GM12892 (cell line): ENCODE results near the gene OR4K17. TPM values are rescaled to one million over a fixed set of nuclear protein-coding genes. Genes with fewer than 3 reads are reported as not detected.
"Not testable (repeated sequence)": the region's sequence is repeated elsewhere in the genome, so short reads cannot be mapped to it uniquely, and the experiment has no call there.

Source experiments
- DNase-seq: peaks from one replicate; pipeline ENCODE4 v3.0.0; 2011; ENCODE audit not compliant: insufficient read length
- FAIRE-seq: peaks from 2 replicates; lab custom pipeline; 2011; peaks lifted over from hg19 to GRCh38; lab: Jason Lieb, UNC
- POLR2A ChIP-seq: IDR thresholded peaks from 2 replicates; pipeline ENCODE4 v1.6.1; 2011; ENCODE audit warnings: low read depth, low read length, control low read depth
- POLR2AphosphoS5 ChIP-seq: IDR thresholded peaks from 2 replicates; pipeline ENCODE4 v1.6.1; 2011; ENCODE audit warnings: low read depth, low read length, control low read depth
- TAF1 ChIP-seq: IDR thresholded peaks from 2 replicates; pipeline ENCODE4 v1.6.1; 2011; ENCODE audit warnings: low read depth, mild to moderate bottlenecking, control low read depth, low read length, borderline replicate concordance
- polyA plus RNA-seq: library from polyadenylated mRNA; unstranded; fragments of >200 nt; gene quantifications from one replicate; pipeline ENCODE4 v1.2.1, GENCODE V29; 2012; ENCODE audit warnings: missing spikeins, inconsistent platforms; ENCODE audit not compliant: missing spikeins

Gene OR4K17
- polyA plus RNA-seq, result not detected

GRCh38 chr14:20110438-20110837 lies at the start of gene OR4K17:
TSS of gene OR4K17 (plus strand) at chr14:20110739. CDS start at chr14:20117500, 6,761 bp downstream.
- FAIRE-seq (no peak), DNase-seq (no peak)
- TF ChIP-seq POLR2A, result no peak
- TF ChIP-seq POLR2AphosphoS5, result no peak
- no peak for TF ChIP-seq TAF1

- DNase-seq, result no peak
- no peak for TF ChIP-seq POLR2A
- TF ChIP-seq TAF1, result no peak
- TF ChIP-seq POLR2AphosphoS5, result no peak
- no peak for FAIRE-seq
Observed at GRCh38 chr14:20092050-20092449, 18.5 kb upstream of the OR4K17 start.

GRCh38 chr14:20093442-20093841 lies 17.1 kb upstream of the OR4K17 start:
- no peak for DNase-seq
- TF ChIP-seq POLR2AphosphoS5, result no peak
- no peak for TF ChIP-seq POLR2A
- TF ChIP-seq TAF1, result no peak

GRCh38 chr14:20098926-20099770 lies 11.4 kb upstream of the OR4K17 start:
- FAIRE-seq, DNase-seq: not testable (repeated sequence)

More at GRCh38 chr14:20093442-20093841, 17.1 kb upstream of the OR4K17 start:
- FAIRE-seq, result no peak

GRCh38 chr14:20112321-20112720 lies 1.8 kb downstream of the OR4K17 start:
- FAIRE-seq, result no peak
- no peak for DNase-seq
- TF ChIP-seq POLR2AphosphoS5 (no peak), TAF1 (no peak), POLR2A (no peak)

GRCh38 chr14:20116748-20117147 lies 6.2 kb downstream of the OR4K17 start:
- no peak for TF ChIP-seq TAF1
- no peak for TF ChIP-seq POLR2A
- TF ChIP-seq POLR2AphosphoS5, result no peak
- FAIRE-seq, result no peak
- no peak for DNase-seq

- no peak for DNase-seq
- no peak for TF ChIP-seq TAF1
- no peak for TF ChIP-seq POLR2A
- no peak for TF ChIP-seq POLR2AphosphoS5
Observed at GRCh38 chr14:20118795-20119194, 8.3 kb downstream of the OR4K17 start.

GRCh38 chr14:20138520-20138919 lies 28.0 kb downstream of the OR4K17 start, which contains the start of gene OR4N5:
TSS of gene OR4N5 (plus strand) at chr14:20138820. CDS start at chr14:20143736, 4,916 bp downstream.
- no peak for DNase-seq
- TF ChIP-seq POLR2AphosphoS5 (no peak), TAF1 (no peak), POLR2A (no peak)
- FAIRE-seq, result no peak

More at GRCh38 chr14:20118795-20119194, 8.3 kb downstream of the OR4K17 start:
- no peak for FAIRE-seq

- no peak for TF ChIP-seq POLR2A
- TF ChIP-seq POLR2AphosphoS5, result no peak
- TF ChIP-seq TAF1, result no peak
- FAIRE-seq, result no peak
- no peak for DNase-seq
Observed at GRCh38 chr14:20143911-20144310, 33.4 kb downstream of the OR4K17 start.

GRCh38 chr14:20144820-20145219 lies 34.3 kb downstream of the OR4K17 start:
- no peak for FAIRE-seq

GRCh38 chr14:20164462-20164861 lies 53.9 kb downstream of the OR4K17 start:
- TF ChIP-seq POLR2AphosphoS5, result no peak
- TF ChIP-seq POLR2A, result no peak
- TF ChIP-seq TAF1, result no peak
- FAIRE-seq, result no peak
- DNase-seq, result no peak

More at GRCh38 chr14:20144820-20145219, 34.3 kb downstream of the OR4K17 start:
- DNase-seq, result no peak
- no peak for TF ChIP-seq TAF1
- TF ChIP-seq POLR2A, result no peak
- no peak for TF ChIP-seq POLR2AphosphoS5

- DNase-seq, result no peak
- no peak for FAIRE-seq
- TF ChIP-seq TAF1, result no peak
- no peak for TF ChIP-seq POLR2A
- no peak for TF ChIP-seq POLR2AphosphoS5
Observed at GRCh38 chr14:20167091-20167490, 56.6 kb downstream of the OR4K17 start.

- DNase-seq, FAIRE-seq: not testable (repeated sequence)
Observed at GRCh38 chr14:20169852-20170251, 59.3 kb downstream of the OR4K17 start.
